ENCODE data around the gene PSPC1.
"Not testable (repeated sequence)": the region's sequence is repeated elsewhere in the genome, so short reads cannot be mapped to it uniquely, and the experiment has no call there.

DNA sequence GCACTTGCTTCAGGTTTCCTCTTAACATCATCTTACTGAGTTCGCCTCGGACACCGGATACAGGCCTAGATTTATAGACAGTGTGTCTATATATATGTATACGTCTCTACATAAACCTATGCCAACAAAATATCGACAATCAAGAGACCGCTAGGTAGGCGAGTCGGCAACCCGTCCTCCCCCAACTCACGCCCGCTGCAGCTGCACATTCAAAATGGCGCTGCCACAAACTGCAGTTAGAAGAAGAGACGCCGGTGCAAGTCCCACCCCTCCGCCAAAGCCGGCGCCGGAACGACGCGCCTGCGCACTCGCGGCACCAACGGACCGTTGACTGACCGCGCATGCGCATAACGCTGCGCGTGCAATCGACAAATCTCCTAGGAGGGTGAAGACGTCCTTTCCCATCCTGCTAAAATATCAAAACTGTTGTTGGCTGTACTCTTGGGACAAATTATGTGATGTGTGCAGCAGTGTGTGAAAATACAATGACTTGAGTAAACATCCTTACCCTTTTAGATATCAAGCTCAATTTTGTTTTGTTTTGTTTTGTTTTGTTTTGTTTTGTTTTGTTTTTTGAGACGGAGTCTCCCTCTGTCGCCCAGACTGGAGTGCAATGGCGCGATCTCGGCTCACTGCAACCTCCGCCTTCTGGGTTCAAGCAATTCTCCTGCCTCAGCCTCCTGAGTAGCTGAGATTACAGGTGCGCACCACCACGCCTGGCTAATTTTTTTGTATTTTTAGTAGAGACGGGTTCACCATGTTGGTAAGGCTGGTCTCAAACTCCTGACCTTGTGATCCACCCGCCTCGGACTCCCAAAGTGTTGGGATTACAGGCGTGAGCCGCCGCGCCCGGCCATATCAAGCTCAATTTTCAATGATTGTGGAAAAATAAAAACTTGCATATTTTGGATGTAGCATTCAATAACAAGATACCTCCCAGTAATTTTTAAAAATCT, at the start of gene PSPC1:
- peak; percentile 94 for TF ChIP-seq POLR2A (IDR thresholded peaks at IDR 0.05; ENCODE audit: low read depth, low read length)
- peak; percentile 94 for TF ChIP-seq POLR2AphosphoS5 (IDR thresholded peaks at IDR 0.05; ENCODE audit: low read depth, low read length)
- not testable (repeated sequence) for TF ChIP-seq SPI1 (IDR thresholded peaks at IDR 0.05; ENCODE audit: low read depth, low read length); PAX5 (IDR thresholded peaks at IDR 0.05; ENCODE audit: insufficient read depth, low read length, severe bottlenecking)
- peak; percentile 95 for TF ChIP-seq TAF1 (IDR thresholded peaks at IDR 0.05; ENCODE audit: low read depth, low read length)
- peak; percentile 50; the same call in 1 of the 2 replicates for TF ChIP-seq POU2F2 (IDR thresholded peaks at IDR 0.05; ENCODE audit: low read depth, low read length)
